SK-N-SH (cell line): Measurements from ENCODE around the gene TRABD2A.

ENCODE experiments used
- ELF1 ChIP-seq: IDR thresholded peaks from 2 replicates; pipeline ENCODE4 v1.4.0; 2012
- EP300 ChIP-seq, 2 experiments: IDR thresholded peaks; 2 replicates each; pipeline versions ENCODE4 v1.4.0 to v1.6.1; 2012; ENCODE audit warnings: borderline replicate concordance in 1 of 2, low read depth in 1 of 2, low read length in 1 of 2
- JUND ChIP-seq: IDR thresholded peaks from 2 replicates; pipeline ENCODE4 v1.4.0; 2012
- TAF1 ChIP-seq: IDR thresholded peaks from 2 replicates; pipeline ENCODE4 v1.6.1; 2012; ENCODE audit warnings: low read depth, mild to moderate bottlenecking, low read length, moderate library complexity, borderline replicate concordance
- TF ChIP-seq, protein P1 (sequence below): fragments of 200-600 bp; sonication (generic); IDR thresholded peaks from 2 replicates; pipeline ENCODE4 v1.6.1; 2017; ENCODE audit warnings: antibody characterized with exemption, mild to moderate bottlenecking, moderate library complexity
- TF ChIP-seq, protein P2 (sequence below): fragments of 150-350 bp; IDR thresholded peaks from 2 replicates; pipeline ENCODE4 v1.6.1; 2016; ENCODE audit warnings: mild to moderate bottlenecking, low read depth, low read length
- TF ChIP-seq, protein P3 (sequence below): IDR thresholded peaks from 2 replicates; pipeline ENCODE4 v1.6.1; 2012; ENCODE audit warnings: mild to moderate bottlenecking, low read depth, low read length, moderate library complexity
- TF ChIP-seq, protein P4 (sequence below): fragments of 150-350 bp; IDR thresholded peaks from 2 replicates; pipeline ENCODE4 v1.6.1; 2017; ENCODE audit warnings: antibody characterized with exemption, low read length, low read depth, borderline replicate concordance

DNA sequence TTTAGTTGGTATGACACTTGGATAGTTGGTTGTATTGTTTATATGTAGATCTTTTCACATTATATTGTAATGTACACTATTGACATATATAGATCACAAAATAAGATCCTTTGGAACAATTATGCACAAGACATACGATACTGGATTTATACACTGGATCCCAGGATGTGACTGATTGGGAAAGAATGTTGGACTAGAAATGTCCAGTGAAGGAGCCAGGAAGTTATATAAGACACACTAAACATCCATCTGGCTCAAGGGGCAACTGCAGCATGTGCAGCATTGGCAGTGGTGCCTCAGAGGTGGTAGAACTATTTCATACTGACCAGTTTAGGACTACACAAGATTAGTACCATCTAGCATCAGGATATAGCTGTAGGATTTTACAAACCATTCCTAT lies 104.9 kb downstream of the TRABD2A start:
- TF ChIP-seq ELF1: no peak
- TF ChIP-seq, protein P1, sequence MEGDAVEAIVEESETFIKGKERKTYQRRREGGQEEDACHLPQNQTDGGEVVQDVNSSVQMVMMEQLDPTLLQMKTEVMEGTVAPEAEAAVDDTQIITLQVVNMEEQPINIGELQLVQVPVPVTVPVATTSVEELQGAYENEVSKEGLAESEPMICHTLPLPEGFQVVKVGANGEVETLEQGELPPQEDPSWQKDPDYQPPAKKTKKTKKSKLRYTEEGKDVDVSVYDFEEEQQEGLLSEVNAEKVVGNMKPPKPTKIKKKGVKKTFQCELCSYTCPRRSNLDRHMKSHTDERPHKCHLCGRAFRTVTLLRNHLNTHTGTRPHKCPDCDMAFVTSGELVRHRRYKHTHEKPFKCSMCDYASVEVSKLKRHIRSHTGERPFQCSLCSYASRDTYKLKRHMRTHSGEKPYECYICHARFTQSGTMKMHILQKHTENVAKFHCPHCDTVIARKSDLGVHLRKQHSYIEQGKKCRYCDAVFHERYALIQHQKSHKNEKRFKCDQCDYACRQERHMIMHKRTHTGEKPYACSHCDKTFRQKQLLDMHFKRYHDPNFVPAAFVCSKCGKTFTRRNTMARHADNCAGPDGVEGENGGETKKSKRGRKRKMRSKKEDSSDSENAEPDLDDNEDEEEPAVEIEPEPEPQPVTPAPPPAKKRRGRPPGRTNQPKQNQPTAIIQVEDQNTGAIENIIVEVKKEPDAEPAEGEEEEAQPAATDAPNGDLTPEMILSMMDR: no peak
- TF ChIP-seq, protein P2, sequence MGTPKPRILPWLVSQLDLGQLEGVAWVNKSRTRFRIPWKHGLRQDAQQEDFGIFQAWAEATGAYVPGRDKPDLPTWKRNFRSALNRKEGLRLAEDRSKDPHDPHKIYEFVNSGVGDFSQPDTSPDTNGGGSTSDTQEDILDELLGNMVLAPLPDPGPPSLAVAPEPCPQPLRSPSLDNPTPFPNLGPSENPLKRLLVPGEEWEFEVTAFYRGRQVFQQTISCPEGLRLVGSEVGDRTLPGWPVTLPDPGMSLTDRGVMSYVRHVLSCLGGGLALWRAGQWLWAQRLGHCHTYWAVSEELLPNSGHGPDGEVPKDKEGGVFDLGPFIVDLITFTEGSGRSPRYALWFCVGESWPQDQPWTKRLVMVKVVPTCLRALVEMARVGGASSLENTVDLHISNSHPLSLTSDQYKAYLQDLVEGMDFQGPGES: no peak
- TF ChIP-seq, protein P3, sequence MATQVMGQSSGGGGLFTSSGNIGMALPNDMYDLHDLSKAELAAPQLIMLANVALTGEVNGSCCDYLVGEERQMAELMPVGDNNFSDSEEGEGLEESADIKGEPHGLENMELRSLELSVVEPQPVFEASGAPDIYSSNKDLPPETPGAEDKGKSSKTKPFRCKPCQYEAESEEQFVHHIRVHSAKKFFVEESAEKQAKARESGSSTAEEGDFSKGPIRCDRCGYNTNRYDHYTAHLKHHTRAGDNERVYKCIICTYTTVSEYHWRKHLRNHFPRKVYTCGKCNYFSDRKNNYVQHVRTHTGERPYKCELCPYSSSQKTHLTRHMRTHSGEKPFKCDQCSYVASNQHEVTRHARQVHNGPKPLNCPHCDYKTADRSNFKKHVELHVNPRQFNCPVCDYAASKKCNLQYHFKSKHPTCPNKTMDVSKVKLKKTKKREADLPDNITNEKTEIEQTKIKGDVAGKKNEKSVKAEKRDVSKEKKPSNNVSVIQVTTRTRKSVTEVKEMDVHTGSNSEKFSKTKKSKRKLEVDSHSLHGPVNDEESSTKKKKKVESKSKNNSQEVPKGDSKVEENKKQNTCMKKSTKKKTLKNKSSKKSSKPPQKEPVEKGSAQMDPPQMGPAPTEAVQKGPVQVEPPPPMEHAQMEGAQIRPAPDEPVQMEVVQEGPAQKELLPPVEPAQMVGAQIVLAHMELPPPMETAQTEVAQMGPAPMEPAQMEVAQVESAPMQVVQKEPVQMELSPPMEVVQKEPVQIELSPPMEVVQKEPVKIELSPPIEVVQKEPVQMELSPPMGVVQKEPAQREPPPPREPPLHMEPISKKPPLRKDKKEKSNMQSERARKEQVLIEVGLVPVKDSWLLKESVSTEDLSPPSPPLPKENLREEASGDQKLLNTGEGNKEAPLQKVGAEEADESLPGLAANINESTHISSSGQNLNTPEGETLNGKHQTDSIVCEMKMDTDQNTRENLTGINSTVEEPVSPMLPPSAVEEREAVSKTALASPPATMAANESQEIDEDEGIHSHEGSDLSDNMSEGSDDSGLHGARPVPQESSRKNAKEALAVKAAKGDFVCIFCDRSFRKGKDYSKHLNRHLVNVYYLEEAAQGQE: no peak
- no peak for TF ChIP-seq EP300 (IDR thresholded peaks at IDR 0.05; ENCODE audit: borderline replicate concordance in 1 of 2, low read depth in 1 of 2, low read length in 1 of 2)
- TF ChIP-seq, protein P4, sequence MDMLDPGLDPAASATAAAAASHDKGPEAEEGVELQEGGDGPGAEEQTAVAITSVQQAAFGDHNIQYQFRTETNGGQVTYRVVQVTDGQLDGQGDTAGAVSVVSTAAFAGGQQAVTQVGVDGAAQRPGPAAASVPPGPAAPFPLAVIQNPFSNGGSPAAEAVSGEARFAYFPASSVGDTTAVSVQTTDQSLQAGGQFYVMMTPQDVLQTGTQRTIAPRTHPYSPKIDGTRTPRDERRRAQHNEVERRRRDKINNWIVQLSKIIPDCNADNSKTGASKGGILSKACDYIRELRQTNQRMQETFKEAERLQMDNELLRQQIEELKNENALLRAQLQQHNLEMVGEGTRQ: no peak
- no peak for TF ChIP-seq TAF1
- TF ChIP-seq JUND: no peak
